ENCODE data around the gene STX1B. TPM values are rescaled to one million over a fixed set of nuclear protein-coding genes. Genes with fewer than 3 reads are reported as not detected.

STX1B gene
- total and polyA plus RNA-seq, 5 donors from 2014 or later = 0.74 TPM; not detected in 4

GRCh38 chr16:30957456-30958174 is 52.8 kb downstream of the STX1B start, which contains the start of gene SETD1A:
Gene SETD1A, plus strand, starts transcription at chr16:30957754. Its CDS starts 978 bp downstream, at chr16:30958732.
- H3K4me1 Mint-ChIP-seq = peaks cover 15 to 47% (median 24%) of the 10 kb centered on the region in 4 donors
- H3K27me3 ChIP-seq (ENCODE audit: control insufficient read depth, insufficient read depth, low read length) = no peaks in the 10 kb centered on the region
- ATAC-seq (ENCODE audit: low read depth in 2 of 2) (peak; percentile 85 to 88), DNase-seq (peak; percentile 94 to 99 (median 98))
- peaks cover 23% of the 10 kb centered on the region for H3K4me1 ChIP-seq (ENCODE audit: control insufficient read depth, insufficient read depth, low read length, poor library complexity, severe bottlenecking)
- no peaks in the 10 kb centered on the region for H3K9me3 ChIP-seq (ENCODE audit: control insufficient read depth in 2 of 2, low read length in 2 of 2)
- H3K27ac Mint-ChIP-seq = peak within 1 kb of the TSS; percentile 98 to 99 (median 98)
- H3K27me3 Mint-ChIP-seq = peaks cover 12% of the 10 kb centered on the region
- peaks cover 33% of the 10 kb centered on the region for H3K36me3 ChIP-seq (ENCODE audit: control insufficient read depth, insufficient read depth, low read length)
- peaks cover 17% of the 10 kb centered on the region for H3K36me3 Mint-ChIP-seq
- no peaks in the 10 kb centered on the region for H3K9me3 Mint-ChIP-seq
- H3K4me3 ChIP-seq (ENCODE audit: low read depth, low read length) = peak within 1 kb of the TSS; percentile 88
- peak within 1 kb of the TSS; percentile 93 for H3K27ac ChIP-seq (ENCODE audit: insufficient read depth, low read length, poor library complexity, severe bottlenecking)
- H3K4me3 Mint-ChIP-seq = peak within 1 kb of the TSS; percentile 97 to 99 (median 98)

- Mint-ChIP-seq H3K4me3 (peak overlapping the region; percentile 97 to 99 (median 98)), H3K27ac (peak overlapping the region; percentile 98 to 99 (median 98)), H3K9me3 (no peaks in the 10 kb centered on the region), H3K36me3 (peaks cover 17% of the 10 kb centered on the region), H3K4me1 (peaks cover 15 to 43% (median 24%) of the 10 kb centered on the region in 4 donors), H3K27me3 (peaks cover 12% of the 10 kb centered on the region)
- ATAC-seq (ENCODE audit: low read depth in 2 of 2) = peak; percentile 61 to 63
- peak overlapping the region; percentile 93 for H3K27ac ChIP-seq (ENCODE audit: insufficient read depth, low read length, poor library complexity, severe bottlenecking)
- peak; percentile 73 to 92 (median 81) for DNase-seq
- H3K4me3 ChIP-seq (ENCODE audit: low read depth, low read length) = peak overlapping the region; percentile 88
- H3K9me3 ChIP-seq (ENCODE audit: control insufficient read depth in 2 of 2, low read length in 2 of 2) = no peaks in the 10 kb centered on the region
- H3K27me3 ChIP-seq (ENCODE audit: control insufficient read depth, insufficient read depth, low read length) = no peaks in the 10 kb centered on the region
- H3K4me1 ChIP-seq (ENCODE audit: control insufficient read depth, insufficient read depth, low read length, poor library complexity, severe bottlenecking) = peaks cover 23% of the 10 kb centered on the region
- peaks cover 26% of the 10 kb centered on the region for H3K36me3 ChIP-seq (ENCODE audit: control insufficient read depth, insufficient read depth, low read length)
These were observed 53.6 kb downstream of the STX1B start for GRCh38 chr16:30956601-30957455.

- H3K27ac Mint-ChIP-seq = peak overlapping the region in 1 of 3 donors; percentile 74
These were observed 55.4 kb downstream of the STX1B start for GRCh38 chr16:30954993-30955392.

GRCh38 chr16:30953511-30954124 is 56.8 kb downstream of the STX1B start:
- Histone ChIP-seq H3K27ac (ENCODE audit: insufficient read depth, low read length, poor library complexity, severe bottlenecking) (no peak overlapping the region), H3K27me3 (ENCODE audit: control insufficient read depth, insufficient read depth, low read length) (no peaks in the 10 kb centered on the region), H3K4me3 (ENCODE audit: low read depth, low read length) (no peak overlapping the region), H3K9me3 (ENCODE audit: control insufficient read depth in 2 of 2, low read length in 2 of 2) (no peaks in the 10 kb centered on the region), H3K36me3 (ENCODE audit: control insufficient read depth, insufficient read depth, low read length) (no peaks in the 10 kb centered on the region), H3K4me1 (ENCODE audit: control insufficient read depth, insufficient read depth, low read length, poor library complexity, severe bottlenecking) (peaks cover 33% of the 10 kb centered on the region)
- peak; percentile 36 to 81 (median 49) for DNase-seq
- peak overlapping the region in 2 of 4 donors; percentile 63 to 84 for H3K4me3 Mint-ChIP-seq
- H3K9me3 Mint-ChIP-seq = no peaks in the 10 kb centered on the region
- peaks cover 7% of the 10 kb centered on the region for H3K27me3 Mint-ChIP-seq
- H3K36me3 Mint-ChIP-seq = no peaks in the 10 kb centered on the region
- no peak for ATAC-seq (ENCODE audit: low read depth in 2 of 2)
- H3K4me1 Mint-ChIP-seq = peaks cover 5 to 39% (median 21%) of the 10 kb centered on the region in 4 donors
- peak overlapping the region in 1 of 3 donors; percentile 26 for H3K27ac Mint-ChIP-seq

More at GRCh38 chr16:30954993-30955392, 55.4 kb downstream of the STX1B start:
- Histone ChIP-seq H3K9me3 (ENCODE audit: control insufficient read depth in 2 of 2, low read length in 2 of 2) (no peaks in the 10 kb centered on the region), H3K36me3 (ENCODE audit: control insufficient read depth, insufficient read depth, low read length) (peaks cover 8% of the 10 kb centered on the region), H3K27me3 (ENCODE audit: control insufficient read depth, insufficient read depth, low read length) (no peaks in the 10 kb centered on the region), H3K4me1 (ENCODE audit: control insufficient read depth, insufficient read depth, low read length, poor library complexity, severe bottlenecking) (peaks cover 35% of the 10 kb centered on the region), H3K4me3 (ENCODE audit: low read depth, low read length) (no peak overlapping the region), H3K27ac (ENCODE audit: insufficient read depth, low read length, poor library complexity, severe bottlenecking) (no peak overlapping the region)
- ATAC-seq (ENCODE audit: low read depth in 2 of 2) = no peak
- H3K36me3 Mint-ChIP-seq = peaks cover 7% of the 10 kb centered on the region
- H3K4me3 Mint-ChIP-seq = peak overlapping the region in 2 of 4 donors; percentile 38 to 98
- H3K27me3 Mint-ChIP-seq = peaks cover 9% of the 10 kb centered on the region
- no peak for DNase-seq
- no peaks in the 10 kb centered on the region for H3K9me3 Mint-ChIP-seq
- peaks cover 11 to 44% (median 28%) of the 10 kb centered on the region in 4 donors for H3K4me1 Mint-ChIP-seq

GRCh38 chr16:30953111-30953510 is 57.3 kb downstream of the STX1B start:
- Mint-ChIP-seq H3K4me1 (peaks cover 5 to 36% (median 21%) of the 10 kb centered on the region in 4 donors), H3K36me3 (no peaks in the 10 kb centered on the region), H3K9me3 (no peaks in the 10 kb centered on the region), H3K27me3 (peaks cover 7% of the 10 kb centered on the region), H3K4me3 (peak overlapping the region in 2 of 4 donors; percentile 63 to 84), H3K27ac (no peak overlapping the region)
- Histone ChIP-seq H3K9me3 (ENCODE audit: control insufficient read depth in 2 of 2, low read length in 2 of 2) (no peaks in the 10 kb centered on the region), H3K4me1 (ENCODE audit: control insufficient read depth, insufficient read depth, low read length, poor library complexity, severe bottlenecking) (peaks cover 33% of the 10 kb centered on the region), H3K36me3 (ENCODE audit: control insufficient read depth, insufficient read depth, low read length) (no peaks in the 10 kb centered on the region), H3K27me3 (ENCODE audit: control insufficient read depth, insufficient read depth, low read length) (no peaks in the 10 kb centered on the region), H3K27ac (ENCODE audit: insufficient read depth, low read length, poor library complexity, severe bottlenecking) (no peak overlapping the region), H3K4me3 (ENCODE audit: low read depth, low read length) (no peak overlapping the region)
- no peak for ATAC-seq (ENCODE audit: low read depth in 2 of 2)
- no peak for DNase-seq

GRCh38 chr16:30951750-30952149 is 58.7 kb downstream of the STX1B start:
- no peaks in the 10 kb centered on the region for H3K9me3 ChIP-seq (ENCODE audit: control insufficient read depth in 2 of 2, low read length in 2 of 2)
- H3K9me3 Mint-ChIP-seq = no peaks in the 10 kb centered on the region
- H3K4me1 ChIP-seq (ENCODE audit: control insufficient read depth, insufficient read depth, low read length, poor library complexity, severe bottlenecking) = peaks cover 30% of the 10 kb centered on the region
- H3K4me3 ChIP-seq (ENCODE audit: low read depth, low read length) = no peak overlapping the region
- DNase-seq = no peak
- H3K27ac Mint-ChIP-seq = no peak overlapping the region
- H3K36me3 Mint-ChIP-seq = no peaks in the 10 kb centered on the region
- H3K27ac ChIP-seq (ENCODE audit: insufficient read depth, low read length, poor library complexity, severe bottlenecking) = no peak overlapping the region
- no peaks in the 10 kb centered on the region for H3K36me3 ChIP-seq (ENCODE audit: control insufficient read depth, insufficient read depth, low read length)
- ATAC-seq (ENCODE audit: low read depth in 2 of 2) = no peak
- peaks cover 5 to 28% (median 18%) of the 10 kb centered on the region in 4 donors for H3K4me1 Mint-ChIP-seq
- H3K27me3 Mint-ChIP-seq = no peaks in the 10 kb centered on the region
- no peaks in the 10 kb centered on the region for H3K27me3 ChIP-seq (ENCODE audit: control insufficient read depth, insufficient read depth, low read length)
- H3K4me3 Mint-ChIP-seq = peak overlapping the region in 2 of 4 donors; percentile 46 to 93

- no peak overlapping the region for H3K4me3 ChIP-seq (ENCODE audit: low read depth, low read length)
- H3K9me3 Mint-ChIP-seq = no peaks in the 10 kb centered on the region
- H3K36me3 ChIP-seq (ENCODE audit: control insufficient read depth, insufficient read depth, low read length) = no peaks in the 10 kb centered on the region
- H3K4me1 Mint-ChIP-seq = peaks cover 5 to 29% (median 18%) of the 10 kb centered on the region in 4 donors
- H3K9me3 ChIP-seq (ENCODE audit: control insufficient read depth in 2 of 2, low read length in 2 of 2) = no peaks in the 10 kb centered on the region
- no peak for ATAC-seq (ENCODE audit: low read depth in 2 of 2)
- no peaks in the 10 kb centered on the region for H3K27me3 ChIP-seq (ENCODE audit: control insufficient read depth, insufficient read depth, low read length)
- H3K27me3 Mint-ChIP-seq = no peaks in the 10 kb centered on the region
- H3K4me3 Mint-ChIP-seq = peak overlapping the region; percentile 43 to 93 (median 60)
- no peak for DNase-seq
- H3K4me1 ChIP-seq (ENCODE audit: control insufficient read depth, insufficient read depth, low read length, poor library complexity, severe bottlenecking) = peaks cover 27% of the 10 kb centered on the region
- H3K36me3 Mint-ChIP-seq = no peaks in the 10 kb centered on the region
- no peak overlapping the region for H3K27ac Mint-ChIP-seq
- H3K27ac ChIP-seq (ENCODE audit: insufficient read depth, low read length, poor library complexity, severe bottlenecking) = no peak overlapping the region
These were observed 59.2 kb downstream of the STX1B start for GRCh38 chr16:30951193-30951592.
